ENCODE results near the gene ERF. TPM values are rescaled to one million over a fixed set of nuclear protein-coding genes. Genes with fewer than 3 reads are reported as not detected.

ERF gene
- total RNA-seq, 1 experiment from 2014 or later = 96.1 TPM

GRCh38 chr19:42208612-42209011, 46.3 kb downstream of the ERF start (continued):
- TF ChIP-seq ZFX (IDR thresholded peaks at IDR 0.05) (no peak), ZBTB33 (IDR thresholded peaks at IDR 0.05; ENCODE audit: extremely low read depth, insufficient replicate concordance, low read length) (no peak), TCF7L2 (IDR thresholded peaks at IDR 0.05; ENCODE audit: borderline replicate concordance, extremely low read depth, insufficient read depth, insufficient read length) (no peak), ELF1 (IDR thresholded peaks at IDR 0.05; ENCODE audit: borderline replicate concordance, low read depth) (no peak), SRF (IDR thresholded peaks at IDR 0.05; ENCODE audit: low read depth) (no peak)

- ChIA-PET CTCF (no interaction called here), RAD21 (ENCODE audit: low non-redundant PET in 1 of 2, low total read pairs in 2 of 2, uncharacterized antibody in 2 of 2, unreplicated experiment in 2 of 2) (interaction anchor here in 1 of 2 experiments (0.6 kb wide), 1 partner anchor 179 kb away, joined by 4 read pairs; no protein-coding TSS in a partner anchor), POLR2A (interaction anchor here (0.7 to 1.2 kb wide), 3 partner anchors 9 to 28 kb away, joined by 3 to 5 read pairs (median 4); no protein-coding TSS in a partner anchor)
- Histone ChIP-seq H3K9me3 (ENCODE audit: control insufficient read depth in 1 of 2, insufficient read depth in 1 of 2, low read depth in 1 of 2, low read length in 2 of 2) (no peaks in the 10 kb centered on the region), H3K4me3 (replicated peaks in 1 of 2; ENCODE audit: low read depth in 1 of 2, low read length in 2 of 2) (peak overlapping the region in 1 of 2 experiments; percentile 37; a peak in 2 of 4 replicates), H3K27me3 (ENCODE audit: insufficient read depth, low read length) (no peaks in the 10 kb centered on the region), H3K36me3 (ENCODE audit: control insufficient read depth in 1 of 2, insufficient read depth in 2 of 2, low read length in 2 of 2) (peaks cover 41 to 58% of the 10 kb centered on the region in 2 experiments), H3K79me2 (ENCODE audit: insufficient read depth, low read length) (peaks cover 89% of the 10 kb centered on the region), H3K27ac (ENCODE audit: low read depth, low read length) (peak overlapping the region; percentile 62), H3K4me2 (ENCODE audit: low read length) (peak overlapping the region; percentile 78), H2AFZ (ENCODE audit: low read depth, low read length, poor library complexity, severe bottlenecking) (no peak overlapping the region), H4K20me1 (ENCODE audit: insufficient read depth) (no peaks in the 10 kb centered on the region), H3K9me2 (ENCODE audit: insufficient read depth) (no peaks in the 10 kb centered on the region), H3K9ac (ENCODE audit: low read length) (peak overlapping the region; percentile 31), H3K4me1 (ENCODE audit: control insufficient read depth in 1 of 2, insufficient read depth in 2 of 2, low read length in 2 of 2) (peaks cover 11 to 38% of the 10 kb centered on the region in 2 experiments)
- no peak for DNase-seq (ENCODE audit: low read depth, low spot score)
- no TSS peak for BruUV-seq (replicated peaks)
- peak; percentile 87 for ATAC-seq
- intact Hi-C loops (cut with micrococcal nuclease) = no loop called here
- peak; percentile 74 for TF ChIP-seq JUND (IDR thresholded peaks at IDR 0.05)
- no peak for TF ChIP-seq SRF (IDR thresholded peaks at IDR 0.05; ENCODE audit: low read depth)
- TF ChIP-seq YY1 (IDR thresholded peaks at IDR 0.05; ENCODE audit: extremely low read depth, insufficient replicate concordance, low read depth, low read length) = peak; percentile 39
- TF ChIP-seq SP1 (IDR thresholded peaks at IDR 0.05; ENCODE audit: low read depth) = peak; percentile 41
- peak; percentile 67 for TF ChIP-seq FOSL1 (IDR thresholded peaks at IDR 0.05; ENCODE audit: low read depth)
- no peak for TF ChIP-seq ELF1 (IDR thresholded peaks at IDR 0.05; ENCODE audit: borderline replicate concordance, low read depth)
- TF ChIP-seq POLR2AphosphoS5 (IDR thresholded peaks at IDR 0.05; ENCODE audit: low read depth, low read length) = 0 out of 2 replicates have a peak, but pooled peaks have one; percentile 8
Measured at GRCh38 chr19:42207767-42208271, 47.1 kb downstream of the ERF start.
